SKM-1 (cell line): ENCODE data around the gene ZNG1E.
"Not testable (repeated sequence)": the region's sequence is repeated elsewhere in the genome, so short reads cannot be mapped to it uniquely, and the experiment has no call there.

Experiments
- DNase-seq: peaks from one replicate; lab custom pipeline; 2025; ENCODE audit not compliant: unreplicated experiment; lab: John Stamatoyannopoulos, UW

ZNG1E gene

DNA sequence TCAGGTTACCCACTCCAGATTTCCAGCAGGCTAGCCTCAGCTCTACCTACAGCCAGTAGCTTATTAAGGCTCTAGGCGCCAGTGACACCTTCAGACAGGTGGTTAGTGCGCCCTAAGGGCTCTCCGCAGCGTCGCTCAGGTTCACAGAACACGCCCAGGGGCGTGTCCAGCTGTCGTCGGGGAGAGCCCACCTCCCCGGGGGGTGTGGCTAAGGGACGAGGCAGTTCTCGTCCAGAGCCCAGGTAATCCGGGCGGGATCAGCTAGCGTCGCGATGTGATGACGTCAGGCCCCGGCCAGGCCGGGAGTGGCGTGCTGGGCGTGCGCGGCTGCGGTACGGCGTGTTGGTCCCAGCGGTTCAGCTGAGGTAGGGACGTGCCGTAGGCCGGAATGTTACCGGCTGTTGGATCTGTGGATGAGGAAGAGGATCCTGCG, at the start of gene ZNG1E:
Gene ZNG1E (plus strand): TSS at position 340 of the 433 bp plus-strand sequence. CDS start 49 bp downstream, at position 389.
- DNase-seq: not testable (repeated sequence)

DNA sequence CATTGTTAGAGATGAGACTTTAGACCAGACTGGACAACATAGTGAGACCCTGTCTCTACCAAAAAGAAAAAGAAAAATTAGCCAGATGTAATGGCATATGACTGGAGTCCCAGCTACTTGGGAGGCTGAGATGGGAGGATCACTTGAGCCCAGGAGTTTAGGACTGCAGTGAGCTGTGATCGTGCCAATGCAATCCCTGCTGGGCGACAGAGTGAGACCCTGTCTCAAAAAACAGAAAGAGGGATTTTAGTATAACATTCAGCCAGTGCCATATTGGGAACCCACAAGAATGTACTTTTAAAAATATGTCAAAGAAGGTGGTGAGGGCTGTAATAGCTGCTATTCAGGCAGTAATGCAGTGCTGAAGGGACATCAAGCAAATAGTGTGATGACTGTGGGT, 2.1 kb upstream of the ZNG1E start:
- DNase-seq: not testable (repeated sequence)

DNA sequence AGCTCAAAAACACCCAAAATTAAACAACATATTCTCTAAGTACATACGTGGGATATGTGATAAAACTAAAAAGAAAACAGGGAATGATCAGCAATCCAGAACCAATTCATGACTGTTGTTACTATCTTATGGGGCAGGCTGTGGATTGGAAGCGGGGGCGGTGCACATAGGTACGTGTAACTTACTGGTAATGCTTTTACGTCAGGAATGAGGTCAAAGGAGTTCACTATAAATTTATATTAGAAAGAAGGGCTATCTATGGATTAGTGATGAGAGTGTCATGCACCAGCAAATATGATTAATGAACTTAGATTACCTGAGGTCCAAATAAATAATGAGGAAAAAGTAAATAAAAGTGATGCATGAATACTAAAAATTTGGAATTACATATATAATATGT, 710 bp upstream of the ZNG1E start:
- DNase-seq: not testable (repeated sequence)

DNA sequence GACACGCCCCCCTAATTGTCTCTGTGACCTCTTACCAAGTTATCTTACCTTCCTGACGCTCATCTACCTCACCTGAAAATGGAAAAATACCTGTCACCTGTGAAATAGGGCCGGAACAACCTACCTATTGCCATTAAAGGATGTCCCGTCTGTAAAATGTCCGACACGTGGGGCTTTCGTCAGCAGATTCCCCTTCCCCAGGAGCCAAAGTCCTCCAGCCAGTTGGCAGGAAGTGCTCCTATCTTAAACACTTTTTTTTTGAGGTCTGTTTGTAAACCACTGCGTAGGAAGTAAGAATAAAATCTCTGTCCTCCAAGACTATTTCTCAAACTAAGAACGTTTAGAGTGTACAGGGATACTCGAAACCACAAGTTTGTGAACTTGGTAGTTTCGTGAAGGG, 661 bp downstream of the ZNG1E start:
- DNase-seq: not testable (repeated sequence)

DNA sequence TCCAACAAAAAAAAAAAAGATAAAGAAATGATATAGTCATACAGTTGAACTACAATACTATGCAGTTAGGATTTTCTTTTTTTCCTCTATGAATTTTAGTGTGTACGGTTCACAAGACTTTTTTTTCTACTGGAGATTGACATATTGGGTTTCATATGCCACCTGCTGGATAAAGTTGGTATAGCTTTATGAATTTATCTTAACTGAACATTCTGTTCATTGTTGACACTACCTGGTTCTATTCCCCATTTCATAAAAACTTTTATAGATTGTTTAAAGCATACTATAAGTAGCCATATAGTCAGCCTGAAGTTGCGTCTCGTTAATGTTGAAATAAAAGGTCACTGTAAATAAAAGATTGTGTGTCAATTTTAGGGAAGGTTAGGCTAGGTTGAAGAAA, 2.8 kb downstream of the ZNG1E start:
- DNase-seq: not testable (repeated sequence)

DNA sequence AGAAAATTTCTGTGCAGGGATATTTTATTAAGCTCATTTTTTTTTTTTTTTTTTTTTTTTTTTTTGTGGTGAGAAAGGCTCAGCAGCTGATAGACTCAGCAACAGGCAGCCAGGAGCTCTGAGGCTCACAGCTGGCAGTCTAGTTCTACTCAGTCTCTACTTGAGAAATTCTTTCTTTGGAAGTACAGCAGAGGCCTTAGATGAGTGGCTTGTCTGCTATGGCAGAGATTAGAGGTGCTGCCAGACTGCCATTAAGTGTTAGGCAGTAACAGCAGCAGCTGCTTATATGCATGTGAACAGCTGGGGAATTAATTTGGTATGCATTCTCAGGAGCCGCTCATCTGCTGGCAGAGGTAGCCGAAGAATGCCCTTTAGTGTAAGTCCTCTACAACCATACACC, 27.8 kb downstream of the ZNG1E start:
- not testable (repeated sequence) for DNase-seq

DNA sequence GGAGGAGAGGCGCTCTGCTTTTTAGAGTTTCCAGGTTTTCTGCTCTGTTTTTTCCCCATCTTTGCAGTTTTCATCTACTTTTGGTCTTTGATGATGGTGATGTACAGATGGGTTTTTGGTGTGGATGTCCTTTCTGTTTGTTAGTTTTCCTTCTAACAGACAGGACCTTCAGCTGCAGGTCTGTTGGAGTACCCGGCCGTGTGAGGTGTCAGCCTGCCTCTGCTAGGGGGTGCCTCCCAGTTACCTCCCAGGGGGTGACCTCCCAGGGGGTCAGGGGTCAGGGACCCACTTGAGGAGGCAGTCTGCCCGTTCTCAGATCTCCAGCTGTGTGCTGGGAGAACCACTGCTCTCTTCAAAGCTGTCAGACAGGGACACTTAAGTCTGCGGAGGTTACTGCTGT, 38.7 kb downstream of the ZNG1E start:
- DNase-seq: not testable (repeated sequence)

DNA sequence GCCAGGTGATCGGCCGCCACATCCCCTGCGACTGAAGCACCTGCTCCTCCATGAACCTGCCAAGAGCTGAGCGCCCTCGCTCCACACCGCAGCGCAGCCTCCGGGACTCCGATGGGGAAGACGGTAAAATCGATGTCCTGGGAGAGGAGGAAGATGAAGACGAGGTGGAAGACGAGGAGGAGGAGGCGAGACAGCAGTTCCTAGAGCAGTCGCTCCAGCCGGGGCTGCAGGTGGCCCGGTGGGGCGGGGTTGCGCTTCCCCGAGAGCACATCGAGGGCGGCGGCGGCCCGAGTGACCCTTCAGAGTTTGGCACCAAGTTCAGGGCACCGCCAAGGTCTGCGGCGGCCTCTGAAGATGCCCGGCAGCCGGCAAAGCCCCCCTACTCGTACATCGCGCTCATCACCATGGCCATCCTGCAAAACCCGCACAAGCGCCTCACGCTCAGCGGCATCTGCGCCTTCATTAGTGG, 61.4 kb downstream of the ZNG1E start, which contains the start of gene FOXD4L4:
Gene FOXD4L4 (plus strand): TSS at position 51 of the 469 bp plus-strand sequence. CDS start 0 bp downstream, at position 51.
- not testable (repeated sequence) for DNase-seq

DNA sequence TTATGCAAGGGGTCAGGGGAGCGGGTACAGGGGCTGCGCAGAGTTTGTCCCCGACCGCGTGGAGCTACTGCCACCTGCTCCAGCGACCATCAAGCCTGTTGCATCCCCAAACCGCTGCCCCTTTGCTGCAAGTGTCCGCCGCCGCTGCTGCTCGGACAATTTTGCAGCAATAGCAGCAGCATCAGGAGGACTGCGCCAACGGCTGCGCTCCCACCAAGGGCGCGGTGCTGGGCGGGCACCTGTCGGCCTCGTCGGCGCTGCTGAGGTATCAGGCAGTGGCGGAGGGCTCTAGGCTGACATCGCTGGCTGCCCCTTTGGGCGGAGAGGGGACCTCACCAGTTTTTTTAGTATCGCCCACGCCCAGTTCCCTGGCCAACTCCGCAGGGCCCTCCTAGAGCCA, 62.4 kb downstream of the ZNG1E start:
- DNase-seq: not testable (repeated sequence)
